ENCODE measurements around the gene CLPTM1L. TPM values are rescaled to one million over a fixed set of nuclear protein-coding genes. Genes with fewer than 3 reads are reported as not detected.
A peak's percentile ranks its signal among the peaks of the same experiment; 100 is the strongest.
"Not testable (repeated sequence)": the region's sequence is repeated elsewhere in the genome, so short reads cannot be mapped to it uniquely, and the experiment has no call there.

CLPTM1L gene
- total RNA-seq, 2 donors from 2014 or later = 68.0 to 89.4 TPM

DNA sequence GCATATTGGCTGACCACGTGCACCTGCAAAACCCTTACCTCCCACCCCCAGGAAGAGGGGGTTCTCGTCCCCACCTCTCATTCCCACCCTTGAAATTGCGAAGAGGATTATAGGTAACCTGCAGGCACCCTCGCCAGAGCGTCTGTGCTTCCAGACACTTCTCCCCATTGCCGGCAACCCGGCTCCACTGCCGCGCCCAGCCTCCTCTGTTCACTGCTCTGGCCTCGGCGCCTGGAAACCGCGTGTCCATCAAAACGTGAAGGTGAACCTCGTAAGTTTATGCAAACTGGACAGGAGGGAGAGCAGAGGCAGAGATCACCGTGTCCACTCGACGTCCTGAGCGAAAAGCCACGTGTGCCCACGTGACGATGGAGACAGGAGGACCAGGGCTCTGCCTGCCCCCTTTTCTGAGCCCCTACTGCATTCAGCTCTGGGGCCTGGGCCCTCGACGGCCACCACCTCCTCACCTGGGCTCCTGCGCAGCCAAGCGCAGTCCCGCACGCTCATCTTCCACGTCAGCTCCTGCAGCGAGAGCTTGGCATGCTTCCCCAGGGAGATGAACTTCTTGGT is 52.0 kb downstream of the CLPTM1L start:
- H3K27ac Mint-ChIP-seq = no peak overlapping the region
- Histone ChIP-seq H3K27me3 (ENCODE audit: control insufficient read depth, insufficient read depth, low read length, poor library complexity, severe bottlenecking) (peaks cover 11% of the 10 kb centered on the region), H3K9ac (ENCODE audit: extremely low read depth, low read length, poor library complexity, severe bottlenecking) (no peak overlapping the region), H3K4me3 (ENCODE audit: low read length) (no peak overlapping the region), H3K4me1 (ENCODE audit: control insufficient read depth, insufficient read depth, low read length) (no peaks in the 10 kb centered on the region), H3K27ac (ENCODE audit: low read depth, low read length) (no peak overlapping the region), H3K9me3 (ENCODE audit: control insufficient read depth, low read length) (no peaks in the 10 kb centered on the region), H3K36me3 (ENCODE audit: control insufficient read depth, insufficient read depth, low read length) (no peaks in the 10 kb centered on the region)
- 94 to 98% methylated on average over 25 to 30 of the region's 30 CpGs for WGBS, 2 experiments (ENCODE audit: insufficient coverage in 1 of 2, insufficient read length in 1 of 2)
- peak; percentile 43 for DNase-seq
- no peaks in the 10 kb centered on the region for H3K36me3 Mint-ChIP-seq (ENCODE audit: low read depth)
- peaks cover 24% of the 10 kb centered on the region for H3K27me3 Mint-ChIP-seq (ENCODE audit: insufficient read depth)
- peaks cover 1% of the 10 kb centered on the region for H3K4me1 Mint-ChIP-seq
- TF ChIP-seq, protein P1, sequence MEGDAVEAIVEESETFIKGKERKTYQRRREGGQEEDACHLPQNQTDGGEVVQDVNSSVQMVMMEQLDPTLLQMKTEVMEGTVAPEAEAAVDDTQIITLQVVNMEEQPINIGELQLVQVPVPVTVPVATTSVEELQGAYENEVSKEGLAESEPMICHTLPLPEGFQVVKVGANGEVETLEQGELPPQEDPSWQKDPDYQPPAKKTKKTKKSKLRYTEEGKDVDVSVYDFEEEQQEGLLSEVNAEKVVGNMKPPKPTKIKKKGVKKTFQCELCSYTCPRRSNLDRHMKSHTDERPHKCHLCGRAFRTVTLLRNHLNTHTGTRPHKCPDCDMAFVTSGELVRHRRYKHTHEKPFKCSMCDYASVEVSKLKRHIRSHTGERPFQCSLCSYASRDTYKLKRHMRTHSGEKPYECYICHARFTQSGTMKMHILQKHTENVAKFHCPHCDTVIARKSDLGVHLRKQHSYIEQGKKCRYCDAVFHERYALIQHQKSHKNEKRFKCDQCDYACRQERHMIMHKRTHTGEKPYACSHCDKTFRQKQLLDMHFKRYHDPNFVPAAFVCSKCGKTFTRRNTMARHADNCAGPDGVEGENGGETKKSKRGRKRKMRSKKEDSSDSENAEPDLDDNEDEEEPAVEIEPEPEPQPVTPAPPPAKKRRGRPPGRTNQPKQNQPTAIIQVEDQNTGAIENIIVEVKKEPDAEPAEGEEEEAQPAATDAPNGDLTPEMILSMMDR (conservative IDR thresholded peaks at IDR 0.05) = no peak
- H3K9me3 Mint-ChIP-seq = no peaks in the 10 kb centered on the region
- no peak overlapping the region for H3K4me3 Mint-ChIP-seq

DNA sequence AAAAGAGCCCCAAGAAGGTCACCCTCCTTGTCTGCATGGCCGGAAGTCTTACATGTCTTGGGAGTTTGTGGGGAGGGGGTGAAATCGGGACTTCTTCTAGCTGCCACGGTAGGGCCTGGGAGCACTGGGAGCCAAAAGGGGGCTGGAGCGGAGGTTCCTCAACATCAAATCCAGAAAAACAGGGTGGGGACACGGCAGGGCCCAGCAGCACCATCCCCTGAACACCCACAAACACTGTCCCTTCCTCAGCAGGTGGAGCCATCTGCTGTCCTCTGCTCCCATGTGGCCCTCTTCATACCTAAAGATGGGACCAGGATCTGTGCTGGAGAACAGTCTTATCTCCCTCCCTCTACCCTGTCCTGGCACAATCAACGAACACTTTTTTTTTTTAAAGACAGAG is 52.8 kb downstream of the CLPTM1L start:
- Mint-ChIP-seq H3K4me1 (peaks cover 1% of the 10 kb centered on the region), H3K27me3 (ENCODE audit: insufficient read depth) (peaks cover 23% of the 10 kb centered on the region), H3K9me3 (no peaks in the 10 kb centered on the region), H3K36me3 (ENCODE audit: low read depth) (no peaks in the 10 kb centered on the region), H3K4me3 (no peak overlapping the region), H3K27ac (no peak overlapping the region)
- 92 to 93% methylated on average over 6 of the region's 6 CpGs for WGBS, 2 experiments (ENCODE audit: insufficient coverage in 1 of 2, insufficient read length in 1 of 2)
- Histone ChIP-seq H3K27me3 (ENCODE audit: control insufficient read depth, insufficient read depth, low read length, poor library complexity, severe bottlenecking) (peaks cover 11% of the 10 kb centered on the region), H3K9ac (ENCODE audit: extremely low read depth, low read length, poor library complexity, severe bottlenecking) (no peak overlapping the region), H3K4me1 (ENCODE audit: control insufficient read depth, insufficient read depth, low read length) (no peaks in the 10 kb centered on the region), H3K27ac (ENCODE audit: low read depth, low read length) (no peak overlapping the region), H3K36me3 (ENCODE audit: control insufficient read depth, insufficient read depth, low read length) (no peaks in the 10 kb centered on the region), H3K4me3 (ENCODE audit: low read length) (no peak overlapping the region), H3K9me3 (ENCODE audit: control insufficient read depth, low read length) (no peaks in the 10 kb centered on the region)
- DNase-seq = peak; percentile 36
- TF ChIP-seq, protein P1 (conservative IDR thresholded peaks at IDR 0.05) = no peak

DNA sequence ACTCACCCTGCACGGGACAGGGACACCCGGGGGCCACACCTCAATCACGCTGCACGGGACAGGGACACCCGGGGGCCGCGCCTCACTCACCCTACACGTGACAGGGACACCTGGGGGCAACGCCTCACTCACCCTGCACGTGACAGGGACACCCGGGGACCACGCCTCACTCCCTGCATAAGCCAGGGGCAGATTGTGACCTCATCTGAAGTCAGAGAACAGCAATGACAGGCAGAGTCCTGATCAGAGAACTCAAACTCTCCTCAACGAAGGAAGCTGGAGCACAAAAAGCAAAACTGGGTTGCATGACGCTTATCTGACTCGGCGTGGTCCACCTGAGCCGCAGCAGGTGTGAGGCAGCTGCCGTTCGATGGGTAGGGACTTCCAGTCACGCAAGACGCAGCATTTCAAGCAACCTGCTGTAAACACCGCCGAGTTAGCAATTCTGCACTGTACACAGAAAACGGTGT is 53.3 kb downstream of the CLPTM1L start:
- peak; percentile 38 for DNase-seq
- TF ChIP-seq, protein P1 (conservative IDR thresholded peaks at IDR 0.05) = no peak
- WGBS, 2 experiments (ENCODE audit: insufficient coverage in 1 of 2, insufficient read length in 1 of 2) = 93% methylated on average over 16 to 24 of the region's 24 CpGs
- H3K9ac ChIP-seq (ENCODE audit: extremely low read depth, low read length, poor library complexity, severe bottlenecking) = no peak overlapping the region
- H3K36me3 ChIP-seq (ENCODE audit: control insufficient read depth, insufficient read depth, low read length) = no peaks in the 10 kb centered on the region
- no peak overlapping the region for H3K27ac ChIP-seq (ENCODE audit: low read depth, low read length)
- Mint-ChIP-seq H3K27me3 (ENCODE audit: insufficient read depth) (peaks cover 20% of the 10 kb centered on the region), H3K4me1 (peaks cover 1% of the 10 kb centered on the region), H3K9me3 (no peaks in the 10 kb centered on the region), H3K36me3 (ENCODE audit: low read depth) (no peaks in the 10 kb centered on the region), H3K4me3 (no peak overlapping the region), H3K27ac (no peak overlapping the region)
- no peaks in the 10 kb centered on the region for H3K9me3 ChIP-seq (ENCODE audit: control insufficient read depth, low read length)
- H3K4me3 ChIP-seq (ENCODE audit: low read length) = no peak overlapping the region
- no peaks in the 10 kb centered on the region for H3K4me1 ChIP-seq (ENCODE audit: control insufficient read depth, insufficient read depth, low read length)
- H3K27me3 ChIP-seq (ENCODE audit: control insufficient read depth, insufficient read depth, low read length, poor library complexity, severe bottlenecking) = peaks cover 11% of the 10 kb centered on the region

DNA sequence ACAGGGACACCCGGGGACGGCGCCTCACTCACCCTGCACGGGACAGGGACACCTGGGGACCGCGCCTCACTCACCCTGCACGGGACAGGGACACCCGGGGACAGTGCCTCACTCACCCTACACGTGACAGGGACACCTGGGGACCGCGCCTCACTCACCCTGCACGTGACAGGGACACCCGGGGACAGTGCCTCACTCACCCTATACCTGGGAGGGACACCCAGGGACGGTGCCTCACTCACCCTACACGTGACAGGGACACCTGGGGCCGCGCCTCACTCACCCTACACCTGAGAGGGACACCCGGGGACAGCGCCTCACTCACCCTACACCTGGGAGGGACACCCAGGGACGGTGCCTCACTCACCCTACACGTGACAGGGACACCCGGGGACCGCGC is 53.9 kb downstream of the CLPTM1L start:
- not testable (repeated sequence) for H3K4me1 ChIP-seq (ENCODE audit: control insufficient read depth, insufficient read depth, low read length); H3K4me1 Mint-ChIP-seq; H3K36me3 ChIP-seq (ENCODE audit: control insufficient read depth, insufficient read depth, low read length); H3K9ac ChIP-seq (ENCODE audit: extremely low read depth, low read length, poor library complexity, severe bottlenecking); H3K27me3 ChIP-seq (ENCODE audit: control insufficient read depth, insufficient read depth, low read length, poor library complexity, severe bottlenecking); H3K27ac Mint-ChIP-seq; H3K9me3 Mint-ChIP-seq; H3K36me3 Mint-ChIP-seq (ENCODE audit: low read depth); H3K4me3 ChIP-seq (ENCODE audit: low read length); H3K9me3 ChIP-seq (ENCODE audit: control insufficient read depth, low read length); H3K4me3 Mint-ChIP-seq; H3K27ac ChIP-seq (ENCODE audit: low read depth, low read length)
- peak; percentile 23 for DNase-seq
- peaks cover 13% of the 10 kb centered on the region for H3K27me3 Mint-ChIP-seq (ENCODE audit: insufficient read depth)
- WGBS, 2 experiments (ENCODE audit: insufficient coverage in 1 of 2, insufficient read length in 1 of 2) = 93% methylated on average over 3 to 23 of the region's 24 CpGs

DNA sequence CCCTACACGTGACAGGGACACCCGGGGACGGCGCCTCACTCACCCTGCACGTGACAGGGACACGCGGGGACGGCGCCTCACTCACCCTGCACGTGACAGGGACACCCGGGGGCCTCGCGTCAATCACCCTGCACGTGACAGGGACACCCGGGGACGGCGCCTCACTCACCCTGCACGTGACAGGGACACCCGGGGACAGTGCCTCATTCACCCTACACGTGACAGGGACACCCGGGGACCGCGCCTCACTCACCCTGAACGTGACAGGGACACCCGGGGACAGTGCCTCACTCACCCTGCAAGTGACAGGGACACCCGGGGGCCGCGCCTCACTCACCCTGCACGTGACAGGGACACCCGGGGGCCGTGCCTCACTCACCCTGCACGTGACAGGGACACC is 55.3 kb downstream of the CLPTM1L start:
- DNase-seq; H3K4me1 ChIP-seq (ENCODE audit: control insufficient read depth, insufficient read depth, low read length); H3K4me3 ChIP-seq (ENCODE audit: low read length); H3K27me3 Mint-ChIP-seq (ENCODE audit: insufficient read depth); H3K9me3 ChIP-seq (ENCODE audit: control insufficient read depth, low read length); H3K36me3 ChIP-seq (ENCODE audit: control insufficient read depth, insufficient read depth, low read length); H3K4me3 Mint-ChIP-seq; H3K36me3 Mint-ChIP-seq (ENCODE audit: low read depth); H3K27ac ChIP-seq (ENCODE audit: low read depth, low read length); H3K9me3 Mint-ChIP-seq; H3K9ac ChIP-seq (ENCODE audit: extremely low read depth, low read length, poor library complexity, severe bottlenecking); H3K27ac Mint-ChIP-seq; H3K27me3 ChIP-seq (ENCODE audit: control insufficient read depth, insufficient read depth, low read length, poor library complexity, severe bottlenecking); H3K4me1 Mint-ChIP-seq: not testable (repeated sequence)
- 95 to 100% methylated on average over 6 to 25 of the region's 32 CpGs for WGBS, 2 experiments (ENCODE audit: insufficient coverage in 1 of 2, insufficient read length in 1 of 2)

Measured in endodermal cell (in vitro differentiated cells).